Vagina (tissue), 2 donors: ENCODE results near the gene NXPH3. TPM values are rescaled to one million over a fixed set of nuclear protein-coding genes. Genes with fewer than 3 reads are reported as not detected.

Experiments
- DNase-seq, 2 donors: peaks; one replicate each; pipeline ENCODE4 v3.0.0-alpha.2; 2017; ENCODE audit errors: extremely low spot score in 2 of 2
- H3K27ac ChIP-seq: fragments of 200-600 bp; sonication (generic); one replicate; pipeline ENCODE4 v1.5.1; 2019
- H3K27me3 ChIP-seq: fragments of 200-600 bp; sonication (generic); one replicate; pipeline ENCODE4 v1.5.1; 2019
- H3K36me3 ChIP-seq, 2 donors: fragments of 200-600 bp; sonication (generic); one replicate each; pipeline ENCODE4 v1.5.1; 2017 to 2019
- H3K4me1 ChIP-seq: fragments of 200-600 bp; sonication (generic); one replicate; pipeline ENCODE4 v1.5.1; 2019
- H3K4me3 ChIP-seq, 2 donors: fragments of 200-600 bp; sonication (generic); 1 replicate in 1 of 2; 2 replicates in 1 of 2; pipeline ENCODE4 v1.5.1; 2016 to 2019
- H3K9me3 ChIP-seq: fragments of 200-600 bp; sonication (generic); one replicate; pipeline ENCODE4 v1.5.1; 2019
- CTCF ChIP-seq, 3 experiments: fragments of 450-650 bp in 2 of 3; fragments of 200-600 bp in 1 of 3; sonication (generic) in 1 of 3; IDR thresholded peaks; one replicate each; pipeline ENCODE4 v1.5.1; 2017 to 2019; ENCODE audit warnings: antibody characterized with exemption in 3 of 3, mild to moderate bottlenecking in 2 of 3, moderate library complexity in 2 of 3
- POLR2A ChIP-seq, 2 donors: fragments of 450-650 bp; IDR thresholded peaks; one replicate each; pipeline ENCODE4 v1.6.1; 2017; ENCODE audit warnings: antibody characterized with exemption in 2 of 2, mild to moderate bottlenecking in 2 of 2, moderate library complexity in 2 of 2
- POLR2AphosphoS5 ChIP-seq, 2 donors: sonication (generic); formaldehyde crosslinking; IDR thresholded peaks; one replicate each; pipeline ENCODE4 v1.9.0; 2017; ENCODE audit warnings: antibody characterized with exemption in 2 of 2, mild to moderate bottlenecking in 2 of 2, low read depth in 1 of 2; ENCODE audit not compliant: insufficient read depth in 1 of 2
- intact Hi-C: fragments of 100-400 bp; cut with DNase I; formaldehyde crosslinking; loops from one replicate; pipeline ENCODE4 v1.15.1; 2023
- total RNA-seq: library from RNA; depleted of rRNA; stranded (reverse); fragments of >200 nt; gene quantifications from one replicate; pipeline ENCODE4 v1.2.3, GENCODE V29; 2016

NXPH3 gene
- 18.4 TPM for total RNA-seq

GRCh38 chr17:49575679-49576087 is at the start of gene NXPH3:
TSS of gene NXPH3 (plus strand) at chr17:49575871. CDS start at chr17:49576220, 349 bp downstream.
- intact Hi-C loops = loop anchor here (10.0 kb wide), 1 partner anchor 279 kb away; no protein-coding TSS in a partner anchor
- Histone ChIP-seq H3K36me3 (no peaks in the 10 kb centered on the region), H3K27ac (peak within 1 kb of the TSS; percentile 90), H3K9me3 (no peaks in the 10 kb centered on the region), H3K27me3 (no peaks in the 10 kb centered on the region), H3K4me1 (peaks cover 44% of the 10 kb centered on the region), H3K4me3 (peak within 1 kb of the TSS; percentile 75 to 80)
- DNase-seq = no peak
- no peak for TF ChIP-seq POLR2AphosphoS5 (IDR thresholded peaks at IDR 0.05; ENCODE audit: insufficient read depth in 1 of 2, low read depth in 1 of 2)
- TF ChIP-seq POLR2A (IDR thresholded peaks at IDR 0.05) = peak in 1 of 2 donors; percentile 12
- TF ChIP-seq CTCF (IDR thresholded peaks at IDR 0.05) = peak in 2 of 3 experiments; percentile 32 to 51

GRCh38 chr17:49527927-49528651 is 47.6 kb upstream of the NXPH3 start:
- no peak overlapping the region for H3K4me3 ChIP-seq
- intact Hi-C loops = no loop called here
- TF ChIP-seq POLR2A (IDR thresholded peaks at IDR 0.05) (no peak), CTCF (IDR thresholded peaks at IDR 0.05) (no peak), POLR2AphosphoS5 (IDR thresholded peaks at IDR 0.05; ENCODE audit: insufficient read depth in 1 of 2, low read depth in 1 of 2) (no peak)
- DNase-seq = no peak
- H3K4me1 ChIP-seq = no peaks in the 10 kb centered on the region
- no peak overlapping the region for H3K27ac ChIP-seq
- no peaks in the 10 kb centered on the region for H3K9me3 ChIP-seq
- H3K27me3 ChIP-seq = no peaks in the 10 kb centered on the region
- H3K36me3 ChIP-seq = no peaks in the 10 kb centered on the region

DNA sequence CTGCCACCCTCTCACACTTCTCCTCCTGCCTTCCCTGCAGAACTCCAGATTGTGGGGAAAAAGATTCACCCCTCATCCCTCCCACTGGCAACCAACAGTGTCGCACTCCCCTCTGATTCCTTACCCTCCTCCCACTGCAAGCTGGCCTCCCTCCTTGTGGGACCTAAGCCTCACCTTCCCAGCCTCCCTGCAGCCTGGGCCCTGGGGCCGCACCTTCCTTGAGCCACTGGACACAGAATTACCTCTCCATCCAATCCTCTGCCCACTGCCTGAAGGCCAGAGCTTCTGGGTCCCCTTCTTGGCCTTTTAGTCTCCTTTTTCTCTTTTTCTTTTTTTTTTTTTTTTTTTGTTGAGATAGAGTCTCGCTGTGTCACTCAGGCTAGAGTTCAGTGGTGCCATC is 46.7 kb upstream of the NXPH3 start:
- TF ChIP-seq POLR2AphosphoS5 (IDR thresholded peaks at IDR 0.05; ENCODE audit: insufficient read depth in 1 of 2, low read depth in 1 of 2) = no peak
- TF ChIP-seq CTCF (IDR thresholded peaks at IDR 0.05) = no peak
- no peak for TF ChIP-seq POLR2A (IDR thresholded peaks at IDR 0.05)
- Histone ChIP-seq H3K27ac (no peak overlapping the region), H3K9me3 (no peaks in the 10 kb centered on the region), H3K4me1 (no peaks in the 10 kb centered on the region), H3K4me3 (no peak overlapping the region), H3K36me3 (no peaks in the 10 kb centered on the region), H3K27me3 (no peaks in the 10 kb centered on the region)
- no peak for DNase-seq
- intact Hi-C loops = no loop called here

DNA sequence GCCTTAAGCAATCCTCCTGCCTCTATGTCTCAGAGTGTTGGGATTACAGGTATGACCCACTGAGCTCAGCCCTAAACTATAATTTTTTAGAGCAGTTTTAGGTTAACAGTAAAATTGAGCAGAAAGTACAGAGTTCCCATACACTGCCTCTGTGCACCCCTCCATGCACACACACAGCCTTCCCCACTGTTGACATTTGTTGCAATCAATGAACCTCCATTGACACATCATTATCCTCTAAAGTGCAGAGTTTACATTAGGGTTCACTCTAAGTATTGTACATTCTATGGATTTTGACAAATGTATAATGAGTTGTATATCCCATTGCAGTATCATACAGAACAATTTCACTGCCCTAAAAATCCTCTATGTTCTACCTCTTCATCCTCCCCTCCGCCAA is 45.6 kb upstream of the NXPH3 start:
- no peak for DNase-seq
- Histone ChIP-seq H3K4me3 (no peak overlapping the region), H3K9me3 (no peaks in the 10 kb centered on the region), H3K27me3 (no peaks in the 10 kb centered on the region), H3K36me3 (no peaks in the 10 kb centered on the region), H3K4me1 (no peaks in the 10 kb centered on the region), H3K27ac (no peak overlapping the region)
- TF ChIP-seq POLR2AphosphoS5 (IDR thresholded peaks at IDR 0.05; ENCODE audit: insufficient read depth in 1 of 2, low read depth in 1 of 2) = no peak
- TF ChIP-seq POLR2A (IDR thresholded peaks at IDR 0.05) = no peak
- TF ChIP-seq CTCF (IDR thresholded peaks at IDR 0.05) = no peak
- intact Hi-C loops = no loop called here

- Histone ChIP-seq H3K27ac (no peak overlapping the region), H3K36me3 (no peaks in the 10 kb centered on the region), H3K4me1 (peaks cover 5% of the 10 kb centered on the region), H3K9me3 (no peaks in the 10 kb centered on the region), H3K4me3 (no peak overlapping the region), H3K27me3 (no peaks in the 10 kb centered on the region)
- intact Hi-C loops = no loop called here
- TF ChIP-seq CTCF (IDR thresholded peaks at IDR 0.05) = no peak
- no peak for TF ChIP-seq POLR2A (IDR thresholded peaks at IDR 0.05)
- TF ChIP-seq POLR2AphosphoS5 (IDR thresholded peaks at IDR 0.05; ENCODE audit: insufficient read depth in 1 of 2, low read depth in 1 of 2) = no peak
- no peak for DNase-seq
Observed at GRCh38 chr17:49543860-49544259, 31.8 kb upstream of the NXPH3 start.
